ENCODE measurements around the gene PLEKHM1.

Gene PLEKHM1

GRCh38 chr17:45427181-45427835 is 63.2 kb downstream of the PLEKHM1 start:
- no peak for DNase-seq (ENCODE audit: low read depth in 2 of 2)

- DNase-seq (ENCODE audit: low read depth in 2 of 2) = no peak
These were observed 64.0 kb downstream of the PLEKHM1 start for GRCh38 chr17:45426561-45426960.

GRCh38 chr17:45425984-45426413 is 64.5 kb downstream of the PLEKHM1 start:
- DNase-seq (ENCODE audit: low read depth in 2 of 2) = no peak

GRCh38 chr17:45425125-45425983 is 65.2 kb downstream of the PLEKHM1 start:
- DNase-seq (ENCODE audit: low read depth in 2 of 2) = no peak

- no peak for DNase-seq (ENCODE audit: low read depth in 2 of 2)
These were observed 65.8 kb downstream of the PLEKHM1 start for GRCh38 chr17:45424769-45425124.

- DNase-seq (ENCODE audit: low read depth in 2 of 2) = no peak
These were observed 66.6 kb downstream of the PLEKHM1 start for GRCh38 chr17:45423975-45424335.

- no peak for DNase-seq (ENCODE audit: low read depth in 2 of 2)
These were observed 67.1 kb downstream of the PLEKHM1 start for GRCh38 chr17:45423304-45423974.

GRCh38 chr17:45414990-45415881 is 75.3 kb downstream of the PLEKHM1 start:
- no peak for DNase-seq (ENCODE audit: low read depth in 2 of 2)

GRCh38 chr17:45413498-45413923 is 77.0 kb downstream of the PLEKHM1 start:
- DNase-seq (ENCODE audit: low read depth in 2 of 2) = no peak

- no peak for DNase-seq (ENCODE audit: low read depth in 2 of 2)
These were observed 79.0 kb downstream of the PLEKHM1 start for GRCh38 chr17:45411348-45412105.

- DNase-seq (ENCODE audit: low read depth in 2 of 2) = peak in 1 of 2 donors; percentile 34
These were observed 80.1 kb downstream of the PLEKHM1 start for GRCh38 chr17:45410144-45411091.

GRCh38 chr17:45409659-45410076 is 80.9 kb downstream of the PLEKHM1 start:
- DNase-seq (ENCODE audit: low read depth in 2 of 2) = no peak

- DNase-seq (ENCODE audit: low read depth in 2 of 2) = no peak
These were observed 81.7 kb downstream of the PLEKHM1 start for GRCh38 chr17:45408611-45409421.

GRCh38 chr17:45406107-45406506 is 84.4 kb downstream of the PLEKHM1 start:
- no peak for DNase-seq (ENCODE audit: low read depth in 2 of 2)

GRCh38 chr17:45405250-45406086 is 85.1 kb downstream of the PLEKHM1 start:
- no peak for DNase-seq (ENCODE audit: low read depth in 2 of 2)

- no peak for DNase-seq (ENCODE audit: low read depth in 2 of 2)
These were observed 85.7 kb downstream of the PLEKHM1 start for GRCh38 chr17:45404870-45405249.

- DNase-seq (ENCODE audit: low read depth in 2 of 2) = no peak
These were observed 86.5 kb downstream of the PLEKHM1 start for GRCh38 chr17:45403906-45404490.

GRCh38 chr17:45402916-45403315 is 87.6 kb downstream of the PLEKHM1 start:
- DNase-seq (ENCODE audit: low read depth in 2 of 2) = no peak

Measured in activated CD4-positive, alpha-beta T cell treated with anti-CD3 and anti-CD28 coated beads for 24 hours (primary cell).